Measurements from ENCODE around the gene MOCS2. TPM values are rescaled to one million over a fixed set of nuclear protein-coding genes. Genes with fewer than 3 reads are reported as not detected.

MOCS2 gene
- 31.2 and 31.7 TPM in 2 replicates for total RNA-seq
- long read RNA-seq, transcript MOCS2-203 (7 exons, 1,337 nt), result major isoform, 59 of 62 reads
- long read RNA-seq, partial matches to known transcripts, result 1 of 62 reads
- long read RNA-seq, other reads (novel, unspliced or antisense), result 2 of 62 reads

- H3K4me3 Mint-ChIP-seq (ENCODE audit: unreplicated experiment), result peak within 1 kb of the TSS; percentile 90
- peaks cover 17% of the 10 kb centered on the region for H3K36me3 Mint-ChIP-seq (ENCODE audit: unreplicated experiment)
- peaks cover 19% of the 10 kb centered on the region for H3K4me1 Mint-ChIP-seq (ENCODE audit: unreplicated experiment)
- no peaks in the 10 kb centered on the region for H3K27me3 Mint-ChIP-seq (ENCODE audit: unreplicated experiment)
- no peaks in the 10 kb centered on the region for H3K9me3 Mint-ChIP-seq (ENCODE audit: unreplicated experiment)
- TF ChIP-seq CTCF (IDR thresholded peaks at IDR 0.05), result no peak
- peak; percentile 96 for DNase-seq (ENCODE audit: extremely low spot score, unreplicated experiment)
- H3K27ac Mint-ChIP-seq (ENCODE audit: unreplicated experiment), result peak within 1 kb of the TSS; percentile 76
Observed at GRCh38 chr5:53109443-53110127, at the start of gene MOCS2. MOCS2 (minus strand) TSS chr5:53109757; CDS start chr5:53107174, 2,583 bp downstream.

- H3K4me3 Mint-ChIP-seq (ENCODE audit: unreplicated experiment), result no peak overlapping the region
- H3K36me3 Mint-ChIP-seq (ENCODE audit: unreplicated experiment), result no peaks in the 10 kb centered on the region
- peak; percentile 86 for DNase-seq (ENCODE audit: extremely low spot score, unreplicated experiment)
- peaks cover 5% of the 10 kb centered on the region for H3K9me3 Mint-ChIP-seq (ENCODE audit: unreplicated experiment)
- peak overlapping the region; percentile 80 for H3K27ac Mint-ChIP-seq (ENCODE audit: unreplicated experiment)
- no peak for TF ChIP-seq CTCF (IDR thresholded peaks at IDR 0.05)
- no peaks in the 10 kb centered on the region for H3K27me3 Mint-ChIP-seq (ENCODE audit: unreplicated experiment)
- H3K4me1 Mint-ChIP-seq (ENCODE audit: unreplicated experiment), result peaks cover 26% of the 10 kb centered on the region
Observed at GRCh38 chr5:53151713-53152458, 42.3 kb upstream of the MOCS2 start.

GRCh38 chr5:53133020-53133419, 23.5 kb upstream of the MOCS2 start:
- no peak overlapping the region for H3K4me3 Mint-ChIP-seq (ENCODE audit: unreplicated experiment)
- peaks cover 17% of the 10 kb centered on the region for H3K4me1 Mint-ChIP-seq (ENCODE audit: unreplicated experiment)
- H3K36me3 Mint-ChIP-seq (ENCODE audit: unreplicated experiment), result no peaks in the 10 kb centered on the region
- DNase-seq (ENCODE audit: extremely low spot score, unreplicated experiment), result no peak
- no peak for TF ChIP-seq CTCF (IDR thresholded peaks at IDR 0.05)
- H3K27ac Mint-ChIP-seq (ENCODE audit: unreplicated experiment), result no peak overlapping the region
- peaks cover 4% of the 10 kb centered on the region for H3K9me3 Mint-ChIP-seq (ENCODE audit: unreplicated experiment)
- no peaks in the 10 kb centered on the region for H3K27me3 Mint-ChIP-seq (ENCODE audit: unreplicated experiment)

- Mint-ChIP-seq H3K27me3 (ENCODE audit: unreplicated experiment) (no peaks in the 10 kb centered on the region), H3K4me1 (ENCODE audit: unreplicated experiment) (peaks cover 17% of the 10 kb centered on the region), H3K36me3 (ENCODE audit: unreplicated experiment) (no peaks in the 10 kb centered on the region), H3K9me3 (ENCODE audit: unreplicated experiment) (peaks cover 4% of the 10 kb centered on the region), H3K27ac (ENCODE audit: unreplicated experiment) (no peak overlapping the region), H3K4me3 (ENCODE audit: unreplicated experiment) (no peak overlapping the region)
- no peak for TF ChIP-seq CTCF (IDR thresholded peaks at IDR 0.05)
- DNase-seq (ENCODE audit: extremely low spot score, unreplicated experiment), result no peak
Observed at GRCh38 chr5:53130266-53130665, 20.7 kb upstream of the MOCS2 start.

- Mint-ChIP-seq H3K27ac (ENCODE audit: unreplicated experiment) (no peak overlapping the region), H3K36me3 (ENCODE audit: unreplicated experiment) (no peaks in the 10 kb centered on the region), H3K9me3 (ENCODE audit: unreplicated experiment) (peaks cover 4% of the 10 kb centered on the region), H3K27me3 (ENCODE audit: unreplicated experiment) (no peaks in the 10 kb centered on the region), H3K4me3 (ENCODE audit: unreplicated experiment) (no peak overlapping the region), H3K4me1 (ENCODE audit: unreplicated experiment) (peaks cover 17% of the 10 kb centered on the region)
- DNase-seq (ENCODE audit: extremely low spot score, unreplicated experiment), result no peak
- TF ChIP-seq CTCF (IDR thresholded peaks at IDR 0.05), result no peak
Observed at GRCh38 chr5:53128481-53128880, 18.9 kb upstream of the MOCS2 start.

All from osteocyte (in vitro differentiated cells).